ENCODE measurements around the gene SOX10.

The SOX10 gene

DNA sequence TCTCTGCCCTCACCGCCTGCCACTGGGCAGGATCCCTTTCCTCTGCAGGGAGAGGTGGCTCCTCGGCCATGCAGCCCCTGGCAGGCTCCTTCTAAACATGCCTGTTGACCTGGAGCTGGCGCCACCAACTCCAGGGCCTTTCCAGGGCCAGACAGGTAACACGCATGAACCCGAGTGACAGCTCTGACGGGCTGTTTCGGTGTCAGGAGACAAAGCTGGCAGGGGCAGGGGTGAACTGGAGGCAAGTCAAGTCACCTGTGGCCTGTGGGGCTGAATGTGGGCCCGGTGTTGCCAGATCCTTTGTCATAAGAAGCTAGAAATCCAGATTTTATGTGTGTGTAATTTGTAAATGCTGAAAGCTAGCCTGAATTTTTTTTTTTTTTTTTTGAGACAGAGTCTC is 42.2 kb downstream of the SOX10 start:
- Mint-ChIP-seq H3K4me3 (no peak overlapping the region), H3K27ac (no peak overlapping the region), H3K9me3 (ENCODE audit: low read depth) (no peaks in the 10 kb centered on the region), H3K27me3 (no peaks in the 10 kb centered on the region), H3K36me3 (peaks cover 3% of the 10 kb centered on the region), H3K4me1 (ENCODE audit: low read depth) (no peaks in the 10 kb centered on the region)

DNA sequence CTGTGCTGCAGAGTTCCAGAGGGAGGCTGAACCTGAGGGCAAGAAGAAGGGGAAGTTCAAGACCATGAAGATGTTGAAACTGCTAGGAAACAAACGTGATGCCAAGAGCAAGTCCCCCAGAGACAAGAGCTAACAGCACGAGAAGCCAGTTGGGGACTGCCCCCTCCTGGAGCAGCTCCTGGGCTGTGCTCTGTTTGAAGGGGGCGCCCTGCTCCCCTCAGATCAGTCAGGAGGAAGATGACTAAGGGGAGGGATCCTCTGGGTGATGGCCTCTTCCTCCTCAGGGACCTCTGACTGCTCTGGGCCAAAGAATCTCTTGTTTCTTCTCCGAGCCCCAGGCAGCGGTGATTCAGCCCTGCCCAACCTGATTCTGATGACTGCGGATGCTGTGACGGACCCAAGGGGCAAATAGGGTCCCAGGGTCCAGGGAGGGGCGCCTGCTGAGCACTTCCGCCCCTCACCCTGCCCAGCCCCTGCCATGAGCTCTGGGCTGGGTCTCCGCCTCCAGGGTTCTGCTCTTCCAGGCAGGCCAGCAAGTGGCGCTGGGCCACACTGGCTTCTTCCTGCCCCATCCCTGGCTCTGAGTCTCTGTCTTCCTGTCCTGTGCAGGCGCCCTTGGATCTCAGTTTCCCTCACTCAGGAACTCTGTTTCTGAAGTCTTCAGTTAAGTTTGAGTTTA is 43.5 kb downstream of the SOX10 start:
- peaks cover 3% of the 10 kb centered on the region for H3K36me3 Mint-ChIP-seq
- no peak overlapping the region for H3K27ac Mint-ChIP-seq
- H3K4me1 Mint-ChIP-seq (ENCODE audit: low read depth): no peaks in the 10 kb centered on the region
- H3K4me3 Mint-ChIP-seq: no peak overlapping the region
- no peaks in the 10 kb centered on the region for H3K9me3 Mint-ChIP-seq (ENCODE audit: low read depth)
- H3K27me3 Mint-ChIP-seq: no peaks in the 10 kb centered on the region

DNA sequence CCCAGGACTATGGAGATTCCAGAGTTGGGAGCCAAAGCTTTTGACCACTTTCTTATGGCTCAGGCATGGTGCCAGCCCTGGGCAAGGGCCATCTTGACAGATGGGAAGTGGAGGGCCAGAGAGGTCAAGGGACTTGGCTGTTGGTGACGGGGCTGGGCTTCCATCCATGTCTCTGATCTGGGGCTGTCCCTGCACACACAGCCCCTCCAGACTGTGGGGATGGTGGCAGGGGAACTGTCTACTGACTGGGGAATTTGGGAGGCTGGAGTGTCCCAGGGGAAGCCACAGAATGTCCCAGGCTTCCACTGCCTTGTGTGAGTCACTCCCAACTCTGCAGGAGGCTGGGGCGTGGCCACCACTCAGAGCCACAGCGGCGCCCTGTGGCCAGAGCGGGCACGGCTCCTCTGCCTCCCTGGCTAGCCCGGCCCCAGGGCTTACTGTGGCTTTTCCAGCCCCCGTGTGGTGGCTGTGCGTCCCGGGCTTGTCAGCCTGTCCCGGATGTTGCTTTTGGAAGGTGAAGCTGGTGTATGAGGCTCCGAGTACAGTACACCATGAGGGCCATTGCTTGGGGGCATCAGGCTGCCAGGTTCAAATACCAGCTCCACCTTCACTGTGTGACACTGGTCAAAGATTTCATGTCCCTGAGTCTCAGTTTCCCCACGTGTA is 50.5 kb downstream of the SOX10 start:
- H3K9me3 Mint-ChIP-seq (ENCODE audit: low read depth): no peaks in the 10 kb centered on the region
- no peak overlapping the region for H3K27ac Mint-ChIP-seq
- no peaks in the 10 kb centered on the region for H3K27me3 Mint-ChIP-seq
- H3K4me3 Mint-ChIP-seq: no peak overlapping the region
- H3K4me1 Mint-ChIP-seq (ENCODE audit: low read depth): peaks cover 9% of the 10 kb centered on the region
- peaks cover 3% of the 10 kb centered on the region for H3K36me3 Mint-ChIP-seq

DNA sequence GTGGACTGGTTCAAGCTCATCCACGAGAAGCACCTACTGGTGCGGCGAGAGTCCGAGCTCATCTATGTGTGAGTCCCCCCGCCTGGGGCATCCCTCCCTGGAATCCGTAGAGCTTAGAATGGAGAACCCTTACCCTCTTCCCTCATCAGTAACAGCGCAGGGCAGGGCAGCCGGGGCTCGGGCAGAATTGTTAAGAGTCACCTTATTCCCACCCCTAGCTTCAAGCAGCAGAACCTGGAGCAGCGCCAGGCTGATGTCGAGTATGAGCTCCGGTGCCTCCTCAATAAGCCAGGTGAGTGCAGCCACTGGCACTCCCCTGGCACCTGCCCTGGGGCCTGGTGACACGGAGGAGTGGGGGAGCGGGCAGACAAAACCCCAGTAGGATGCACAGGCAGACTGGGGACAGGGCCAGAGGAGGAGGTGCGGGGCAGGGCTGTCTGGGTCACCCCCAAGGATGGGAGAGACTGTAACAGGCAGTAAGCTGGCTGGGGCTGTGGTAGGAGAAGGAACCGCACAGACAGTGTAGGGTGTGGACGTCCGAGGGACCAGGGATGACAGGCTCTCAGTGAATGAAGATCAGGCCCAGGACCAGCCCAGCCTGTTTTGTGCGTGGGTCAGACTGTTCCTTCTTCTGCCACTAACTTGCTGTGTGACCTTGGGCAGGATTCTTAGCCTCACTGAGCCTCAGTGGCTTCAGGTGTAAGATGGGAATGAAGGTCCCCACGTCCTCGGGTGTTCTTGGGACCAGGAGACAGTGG is 51.4 kb downstream of the SOX10 start:
- no peaks in the 10 kb centered on the region for H3K9me3 Mint-ChIP-seq (ENCODE audit: low read depth)

DNA sequence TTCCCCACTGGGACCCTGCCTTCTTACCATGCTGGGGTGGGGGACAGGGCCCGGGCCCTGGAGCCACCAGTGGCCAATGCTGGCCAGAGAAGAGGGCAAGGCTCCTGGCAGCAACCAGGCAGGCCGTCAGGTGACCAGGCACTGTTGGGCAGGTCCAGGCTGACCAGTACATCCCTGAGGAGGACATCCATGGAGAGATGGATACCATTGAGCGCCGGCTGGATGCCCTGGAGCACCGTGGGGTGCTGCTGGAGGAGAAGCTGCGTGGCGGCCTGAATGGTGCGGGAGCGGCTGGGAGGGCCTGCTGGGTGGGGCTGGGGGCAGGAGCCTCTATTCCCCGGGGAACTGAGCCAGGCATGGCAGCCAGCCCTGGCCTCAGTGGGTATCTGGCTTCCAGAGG is 52.0 kb downstream of the SOX10 start:
- no peaks in the 10 kb centered on the region for H3K36me3 Mint-ChIP-seq
- H3K27ac Mint-ChIP-seq: no peak overlapping the region
- no peaks in the 10 kb centered on the region for H3K27me3 Mint-ChIP-seq
- peaks cover 9% of the 10 kb centered on the region for H3K4me1 Mint-ChIP-seq (ENCODE audit: low read depth)
- H3K9me3 Mint-ChIP-seq (ENCODE audit: low read depth): no peaks in the 10 kb centered on the region
- H3K4me3 Mint-ChIP-seq: no peak overlapping the region

More for the DNA sequence above, 51.4 kb downstream of the SOX10 start:
- H3K27ac Mint-ChIP-seq: no peak overlapping the region
- H3K4me1 Mint-ChIP-seq (ENCODE audit: low read depth): peaks cover 9% of the 10 kb centered on the region
- H3K27me3 Mint-ChIP-seq: no peaks in the 10 kb centered on the region
- peaks cover 3% of the 10 kb centered on the region for H3K36me3 Mint-ChIP-seq
- H3K4me3 Mint-ChIP-seq: no peak overlapping the region

DNA sequence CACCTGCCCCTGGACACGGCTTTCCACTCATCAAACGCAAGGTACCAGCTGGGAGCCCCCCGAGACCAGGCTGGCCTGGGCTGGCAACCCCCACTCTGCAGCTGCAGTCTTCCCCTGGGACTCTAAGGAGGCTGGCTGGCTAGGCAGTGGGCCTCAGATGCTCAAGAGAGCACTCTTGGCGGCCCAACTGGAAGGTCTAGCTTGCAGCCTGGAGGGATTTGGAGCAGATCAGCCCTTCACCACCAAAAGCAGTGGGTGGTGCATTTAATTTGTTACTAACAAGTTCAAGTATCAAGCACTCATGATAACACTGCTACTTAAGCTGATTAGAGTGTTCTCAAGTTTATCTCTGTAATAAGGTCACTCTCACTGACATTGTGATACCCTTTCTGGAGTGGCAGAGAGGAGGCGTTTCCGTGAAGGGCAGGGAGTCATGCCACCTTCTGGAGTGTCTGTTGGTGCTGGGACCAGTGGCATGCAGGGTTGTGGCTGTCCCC is 52.4 kb downstream of the SOX10 start:
- Mint-ChIP-seq H3K27ac (no peak overlapping the region), H3K4me1 (ENCODE audit: low read depth) (peaks cover 9% of the 10 kb centered on the region), H3K36me3 (no peaks in the 10 kb centered on the region)

DNA sequence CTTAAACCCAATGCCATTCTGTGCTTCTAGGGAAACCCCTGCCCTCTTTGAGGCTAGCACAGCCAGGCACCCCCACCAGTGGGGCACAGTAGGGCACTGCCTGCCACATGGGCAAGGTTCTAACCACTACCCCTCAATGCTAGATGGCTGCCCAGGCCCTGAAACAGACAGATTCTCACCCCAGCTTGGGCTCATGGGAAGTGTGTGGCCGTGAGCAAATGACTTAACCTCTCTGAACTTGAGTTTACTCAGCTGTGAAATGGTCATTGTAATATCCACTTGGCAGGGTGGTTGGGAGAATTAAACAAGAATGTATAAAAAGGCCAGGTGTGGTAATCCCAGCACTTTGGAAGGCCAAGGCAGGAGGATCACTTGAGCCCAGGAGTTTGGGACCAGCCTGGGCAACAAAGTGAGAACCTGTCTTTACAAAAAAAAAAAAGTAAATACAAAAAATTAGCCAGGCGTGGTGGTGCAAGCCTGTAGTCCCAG is 53.4 kb downstream of the SOX10 start:
- H3K36me3 Mint-ChIP-seq: no peaks in the 10 kb centered on the region
- no peaks in the 10 kb centered on the region for H3K27me3 Mint-ChIP-seq
- no peak overlapping the region for H3K27ac Mint-ChIP-seq
- no peaks in the 10 kb centered on the region for H3K9me3 Mint-ChIP-seq (ENCODE audit: low read depth)
- peaks cover 9% of the 10 kb centered on the region for H3K4me1 Mint-ChIP-seq (ENCODE audit: low read depth)
- H3K4me3 Mint-ChIP-seq: no peak overlapping the region

More for the DNA sequence above, 52.4 kb downstream of the SOX10 start:
- Mint-ChIP-seq H3K4me3 (no peak overlapping the region), H3K9me3 (ENCODE audit: low read depth) (no peaks in the 10 kb centered on the region), H3K27me3 (no peaks in the 10 kb centered on the region)

DNA sequence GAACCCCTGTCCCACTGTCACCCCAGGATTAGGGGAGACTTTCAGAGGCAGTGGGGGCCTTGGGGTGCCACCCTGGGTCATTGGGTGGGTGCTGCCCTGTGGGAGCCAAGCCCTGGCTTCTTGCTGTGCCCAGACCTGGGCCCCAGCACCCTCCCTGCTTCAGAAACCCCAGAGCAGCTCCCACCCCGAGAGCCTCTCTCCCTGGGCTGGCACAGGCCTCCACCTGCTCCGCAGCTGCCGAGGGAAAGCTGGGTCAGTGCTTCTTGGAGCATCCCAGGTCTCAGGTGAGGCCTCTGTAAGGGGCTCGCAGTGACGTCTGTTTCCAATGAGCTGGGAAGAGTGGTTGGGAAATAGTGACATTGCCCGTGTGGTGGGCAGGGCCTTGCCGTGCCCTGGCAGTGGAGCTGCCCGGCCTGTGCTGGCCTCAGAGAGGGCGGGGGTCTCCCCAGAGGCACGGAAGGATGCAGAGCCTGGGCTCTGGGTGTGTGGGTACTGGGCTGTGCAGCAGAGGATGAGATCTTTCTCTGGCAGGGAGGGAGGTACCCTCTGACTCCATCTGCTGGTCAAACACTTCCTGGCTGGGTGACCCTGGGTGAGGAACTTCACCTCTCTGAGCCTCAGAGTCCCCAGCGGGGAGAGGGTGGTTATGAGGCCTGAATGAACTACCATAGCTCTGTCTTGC is 53.9 kb downstream of the SOX10 start:
- Mint-ChIP-seq H3K36me3 (no peaks in the 10 kb centered on the region), H3K4me3 (no peak overlapping the region), H3K4me1 (ENCODE audit: low read depth) (peaks cover 9% of the 10 kb centered on the region), H3K9me3 (ENCODE audit: low read depth) (no peaks in the 10 kb centered on the region), H3K27ac (no peak overlapping the region), H3K27me3 (no peaks in the 10 kb centered on the region)

DNA sequence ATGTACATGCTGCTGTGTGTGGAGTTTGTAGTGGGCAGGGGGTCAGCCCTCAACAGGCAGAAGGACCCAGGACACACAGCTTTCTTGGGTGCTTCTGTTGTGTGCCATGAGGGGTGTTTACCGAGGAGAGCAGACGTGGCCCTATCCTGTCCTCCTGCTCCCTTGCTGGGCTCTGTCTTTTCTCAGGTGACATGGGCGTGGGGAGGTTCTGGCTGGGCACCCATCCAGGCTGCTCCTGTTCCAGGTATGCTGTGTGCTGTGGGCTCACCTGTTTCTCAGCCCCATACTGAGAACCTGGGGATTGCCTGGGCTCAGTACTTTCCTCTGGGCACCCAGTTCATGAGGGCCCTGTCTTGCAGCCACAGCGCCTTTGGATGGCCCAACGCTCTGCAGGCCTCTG is 55.0 kb downstream of the SOX10 start:
- no peaks in the 10 kb centered on the region for H3K27me3 Mint-ChIP-seq
- no peak overlapping the region for H3K27ac Mint-ChIP-seq
- H3K4me3 Mint-ChIP-seq: no peak overlapping the region
- no peaks in the 10 kb centered on the region for H3K9me3 Mint-ChIP-seq (ENCODE audit: low read depth)
- no peaks in the 10 kb centered on the region for H3K36me3 Mint-ChIP-seq
- H3K4me1 Mint-ChIP-seq (ENCODE audit: low read depth): peaks cover 9% of the 10 kb centered on the region

DNA sequence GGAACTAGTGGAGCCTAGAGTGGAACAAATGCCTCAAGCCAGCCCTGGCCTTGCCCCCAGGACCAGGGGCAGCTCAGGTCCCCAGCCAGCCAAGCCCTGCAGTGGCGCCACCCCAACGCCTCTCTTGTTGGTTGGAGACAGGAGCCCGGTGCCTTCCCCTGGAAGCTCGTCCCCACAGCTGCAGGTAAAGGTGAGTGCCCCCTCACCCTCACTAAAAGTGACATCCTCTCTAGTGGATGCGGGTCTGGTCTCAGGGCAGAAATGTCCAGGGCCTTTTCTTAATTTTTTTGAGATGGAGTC is 56.8 kb downstream of the SOX10 start:
- Mint-ChIP-seq H3K9me3 (ENCODE audit: low read depth) (no peaks in the 10 kb centered on the region), H3K27ac (no peak overlapping the region), H3K4me3 (no peak overlapping the region), H3K36me3 (no peaks in the 10 kb centered on the region), H3K27me3 (no peaks in the 10 kb centered on the region), H3K4me1 (ENCODE audit: low read depth) (peaks cover 2% of the 10 kb centered on the region)

DNA sequence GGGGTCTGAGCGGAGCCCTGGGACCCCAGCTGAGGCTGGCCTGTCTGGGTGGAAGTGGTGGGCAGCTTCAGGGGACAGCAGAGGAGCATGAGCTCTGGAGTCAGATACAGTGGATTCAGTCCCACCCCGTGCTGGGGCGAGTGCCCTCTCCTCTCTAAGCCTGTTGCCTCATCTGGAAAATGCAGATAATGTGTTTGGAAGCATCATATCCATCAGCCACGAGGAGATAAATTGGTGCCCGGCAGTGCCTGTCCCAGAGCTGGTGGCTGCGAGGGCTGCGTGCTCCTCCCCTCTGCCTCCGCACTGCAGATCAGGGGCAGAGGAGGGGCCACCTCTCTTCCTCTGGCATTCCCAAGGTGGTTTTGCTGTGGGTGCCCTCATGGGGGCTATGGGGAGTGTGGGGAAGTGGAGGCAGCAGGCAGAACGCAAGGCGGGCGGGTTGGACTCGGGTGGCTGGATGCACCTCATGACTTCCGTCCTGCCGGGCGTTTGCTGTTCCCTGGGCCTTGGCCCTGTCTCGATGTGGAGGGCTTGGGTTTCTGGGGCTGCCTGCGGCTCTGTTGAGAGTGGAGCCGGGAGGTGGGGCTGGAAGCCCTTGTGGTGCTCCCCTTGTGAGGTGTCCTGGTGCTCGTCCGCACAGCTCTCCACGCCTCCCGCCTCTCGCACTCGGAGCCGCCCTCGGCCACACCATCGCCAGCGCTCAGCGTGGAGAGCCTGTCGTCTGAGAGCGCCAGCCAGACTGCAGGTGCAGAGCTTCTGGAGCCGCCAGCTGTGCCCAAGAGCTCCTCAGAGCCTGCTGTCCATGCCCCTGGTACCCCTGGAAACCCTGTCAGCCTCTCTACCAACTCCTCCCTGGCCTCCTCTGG is 57.4 kb downstream of the SOX10 start:
- H3K4me1 Mint-ChIP-seq (ENCODE audit: low read depth): peaks cover 2% of the 10 kb centered on the region
- H3K4me3 Mint-ChIP-seq: no peak overlapping the region
- H3K27ac Mint-ChIP-seq: no peak overlapping the region
- H3K36me3 Mint-ChIP-seq: no peaks in the 10 kb centered on the region
- H3K9me3 Mint-ChIP-seq (ENCODE audit: low read depth): no peaks in the 10 kb centered on the region
- no peaks in the 10 kb centered on the region for H3K27me3 Mint-ChIP-seq

DNA sequence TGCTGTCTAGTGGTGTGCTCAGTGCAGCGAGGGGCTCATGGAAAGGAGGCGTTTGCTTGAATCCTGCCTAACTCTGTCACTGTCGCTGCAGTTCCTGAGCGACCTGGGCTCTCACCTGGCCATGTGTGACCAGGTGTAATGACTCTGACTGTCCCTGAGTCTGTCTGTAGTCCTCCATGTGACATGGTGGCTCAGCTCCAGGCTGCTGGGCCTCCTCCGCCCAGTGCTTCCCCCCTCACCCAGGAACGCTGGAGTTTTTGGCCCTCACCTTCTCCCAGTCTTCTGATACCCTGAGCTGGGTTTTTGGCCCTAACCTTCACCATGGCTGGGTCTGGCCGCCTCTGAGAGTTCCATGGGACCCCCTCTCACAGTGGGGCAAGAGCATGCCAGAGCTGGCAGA is 58.0 kb downstream of the SOX10 start:
- H3K27me3 Mint-ChIP-seq: no peaks in the 10 kb centered on the region

DNA sequence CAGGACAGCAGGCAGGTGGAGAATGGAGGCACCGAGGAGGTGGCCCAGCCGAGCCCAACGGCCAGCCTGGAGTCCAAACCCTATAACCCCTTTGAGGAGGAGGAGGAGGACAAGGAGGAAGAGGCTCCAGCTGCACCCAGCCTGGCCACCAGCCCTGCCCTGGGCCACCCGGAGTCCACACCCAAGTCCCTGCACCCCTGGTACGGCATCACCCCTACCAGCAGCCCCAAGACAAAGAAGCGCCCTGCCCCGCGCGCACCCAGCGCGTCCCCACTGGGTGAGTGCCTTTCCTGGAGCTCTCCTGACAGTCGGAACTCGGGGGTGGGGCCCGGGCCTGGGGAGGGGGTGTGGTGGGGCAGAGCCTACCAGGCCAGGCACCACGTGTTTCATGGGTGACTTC is 58.6 kb downstream of the SOX10 start:
- no peaks in the 10 kb centered on the region for H3K36me3 Mint-ChIP-seq
- no peaks in the 10 kb centered on the region for H3K9me3 Mint-ChIP-seq (ENCODE audit: low read depth)

More for the DNA sequence above, 58.0 kb downstream of the SOX10 start:
- no peaks in the 10 kb centered on the region for H3K9me3 Mint-ChIP-seq (ENCODE audit: low read depth)
- H3K36me3 Mint-ChIP-seq: no peaks in the 10 kb centered on the region
- H3K27ac Mint-ChIP-seq: no peak overlapping the region
- no peak overlapping the region for H3K4me3 Mint-ChIP-seq
- H3K4me1 Mint-ChIP-seq (ENCODE audit: low read depth): peaks cover 2% of the 10 kb centered on the region

DNA sequence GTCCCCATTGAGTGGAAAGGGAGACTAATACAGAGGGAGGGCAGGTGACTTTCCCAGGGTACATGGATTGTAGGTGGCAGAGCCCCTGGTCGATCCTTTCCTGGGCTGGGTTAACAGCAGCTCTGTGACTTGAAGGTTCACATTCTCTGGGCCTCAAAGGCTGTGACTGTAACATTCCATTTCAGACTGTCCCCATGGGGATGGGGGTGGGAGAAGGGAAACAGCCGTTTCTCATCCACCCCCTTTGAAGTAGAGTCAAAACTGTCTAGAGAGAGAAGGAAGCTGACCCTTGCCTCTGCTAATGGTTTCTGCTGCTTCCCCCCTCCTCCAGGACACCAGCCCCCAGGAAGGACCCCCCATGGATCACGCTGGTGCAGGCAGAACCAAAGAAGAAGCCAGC is 59.0 kb downstream of the SOX10 start:
- Mint-ChIP-seq H3K4me1 (ENCODE audit: low read depth) (no peaks in the 10 kb centered on the region), H3K4me3 (no peak overlapping the region), H3K27me3 (no peaks in the 10 kb centered on the region), H3K9me3 (ENCODE audit: low read depth) (no peaks in the 10 kb centered on the region), H3K36me3 (no peaks in the 10 kb centered on the region), H3K27ac (no peak overlapping the region)

More for the DNA sequence above, 58.6 kb downstream of the SOX10 start:
- H3K27me3 Mint-ChIP-seq: no peaks in the 10 kb centered on the region
- no peak overlapping the region for H3K4me3 Mint-ChIP-seq
- H3K4me1 Mint-ChIP-seq (ENCODE audit: low read depth): no peaks in the 10 kb centered on the region
- H3K27ac Mint-ChIP-seq: no peak overlapping the region

Data from activated naive CD8-positive, alpha-beta T cell (primary cell).